ENCODE data around the gene FRG2. TPM values are rescaled to one million over a fixed set of nuclear protein-coding genes. Genes with fewer than 3 reads are reported as not detected.

Gene FRG2
- total RNA-seq, 1 donor, result not detected

- H3K4me3 ChIP-seq (ENCODE audit: low read depth, low read length), result no peak overlapping the region
- no peak for TF ChIP-seq CTCF (IDR thresholded peaks at IDR 0.05; ENCODE audit: insufficient read depth, low read length)
- no peak for DNase-seq (ENCODE audit: low read depth)
Measured at GRCh38 chr4:190019023-190019858, 7.8 kb downstream of the FRG2 start.

- no peak overlapping the region for H3K4me3 ChIP-seq (ENCODE audit: low read depth, low read length)
- no peak for DNase-seq (ENCODE audit: low read depth)
- no peak for TF ChIP-seq CTCF (IDR thresholded peaks at IDR 0.05; ENCODE audit: insufficient read depth, low read length)
Measured at GRCh38 chr4:190018201-190018920, 8.7 kb downstream of the FRG2 start.

GRCh38 chr4:190017357-190018200 is 9.5 kb downstream of the FRG2 start:
- no peak for DNase-seq (ENCODE audit: low read depth)
- no peak for TF ChIP-seq CTCF (IDR thresholded peaks at IDR 0.05; ENCODE audit: insufficient read depth, low read length)
- no peak overlapping the region for H3K4me3 ChIP-seq (ENCODE audit: low read depth, low read length)

- DNase-seq (ENCODE audit: low read depth), result no peak
- no peak overlapping the region for H3K4me3 ChIP-seq (ENCODE audit: low read depth, low read length)
- no peak for TF ChIP-seq CTCF (IDR thresholded peaks at IDR 0.05; ENCODE audit: insufficient read depth, low read length)
Measured at GRCh38 chr4:190016369-190017289, 10.4 kb downstream of the FRG2 start.

- H3K4me3 ChIP-seq (ENCODE audit: low read depth, low read length), result no peak overlapping the region
- no peak for TF ChIP-seq CTCF (IDR thresholded peaks at IDR 0.05; ENCODE audit: insufficient read depth, low read length)
- DNase-seq (ENCODE audit: low read depth), result no peak
Measured at GRCh38 chr4:190015538-190016368, 11.3 kb downstream of the FRG2 start.
